ENCODE data around the gene ZFYVE27. TPM values are rescaled to one million over a fixed set of nuclear protein-coding genes. Genes with fewer than 3 reads are reported as not detected.

Gene ZFYVE27
- total and polyA plus RNA-seq, 2 of the 4 experiments (the other 2 are of a cell fraction): 13.1 to 22.2 TPM

DNA sequence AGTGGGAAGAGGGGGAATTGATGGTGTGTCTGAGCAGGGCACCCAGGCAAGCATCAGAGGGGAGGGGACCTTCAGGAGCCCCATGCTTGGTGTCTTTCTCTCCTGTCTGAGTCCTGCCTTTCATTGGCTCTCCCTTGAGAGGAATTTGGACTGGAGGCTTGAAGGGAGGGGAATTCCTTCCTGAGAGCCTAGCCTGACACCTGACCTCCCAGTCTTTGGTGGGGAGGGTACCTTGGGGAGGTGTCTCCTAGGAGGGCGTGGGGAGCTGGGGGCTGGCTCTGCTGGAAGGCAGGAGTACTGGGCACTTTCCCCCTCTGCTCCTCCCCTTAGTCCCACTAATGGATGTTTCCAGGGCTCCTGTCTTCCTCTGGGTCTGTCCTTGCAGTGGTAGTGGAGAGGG, 36.2 kb downstream of the ZFYVE27 start:
- in situ Hi-C loops (cut with MboI; ENCODE audit: low sequenced_read_pairs): no loop called here
- CTCF ChIA-PET: no interaction called here

More for the DNA sequence above, 36.2 kb downstream of the ZFYVE27 start:
- H3K18ac ChIP-seq (ENCODE audit: low read depth, low read length): no peak overlapping the region
- no peak overlapping the region for H2AFZ ChIP-seq (replicated peaks; ENCODE audit: low read length, poor library complexity)
- H2AK5ac ChIP-seq (ENCODE audit: low read depth, low read length): no peak overlapping the region
- H3K23ac ChIP-seq (ENCODE audit: low read depth, low read length): no peak overlapping the region
- no peak overlapping the region for H3K56ac ChIP-seq (ENCODE audit: extremely low read depth, insufficient read depth, low read length)
- POLR2A ChIA-PET (ENCODE audit: unreplicated experiment): no interaction called here
- no peak overlapping the region for H2BK5ac ChIP-seq (ENCODE audit: low read depth, low read length, poor library complexity, severe bottlenecking)
- ATAC-seq (ENCODE audit: low read depth): no peak
- 0 out of 2 replicates have a peak, but pooled peaks cover 2% of the 10 kb centered on the region for H3K4me1 ChIP-seq (ENCODE audit: control insufficient read depth, insufficient read depth, low read length)
- intact Hi-C loops (cut with micrococcal nuclease) (no loop called here), dilution Hi-C loops (cut with HindIII; ENCODE audit: low sequenced_read_pairs, unreplicated experiment) (no loop called here)
- H4K5ac ChIP-seq (ENCODE audit: low read depth, low read length): no peak overlapping the region
- BruUV-seq (replicated peaks): no TSS peak
- H4K20me1 ChIP-seq (ENCODE audit: insufficient read depth, low read length): no peaks in the 10 kb centered on the region
- H2BK20ac ChIP-seq (ENCODE audit: low read depth, low read length): no peak overlapping the region
- H3K9ac ChIP-seq (ENCODE audit: low read depth, low read length): no peak overlapping the region
- H2BK15ac ChIP-seq (ENCODE audit: low read depth, low read length): no peak overlapping the region
- DNase-seq: no peak
- no peaks in the 10 kb centered on the region for H3K79me1 ChIP-seq (ENCODE audit: low read depth in 1 of 2, low read length in 2 of 2)
- H4K91ac ChIP-seq (ENCODE audit: insufficient read depth, low read depth, low read length): no peak overlapping the region
- no peaks in the 10 kb centered on the region for H3K9me1 ChIP-seq (ENCODE audit: insufficient read depth, low read length)
- H2BK120ac ChIP-seq (ENCODE audit: low read depth, low read length): no peak overlapping the region
- H3K4me3 ChIP-seq (ENCODE audit: insufficient read depth, low read depth, low read length): no peak overlapping the region
- WGBS, 2 experiments (ENCODE audit: extremely low coverage in 2 of 2, insufficient read length in 1 of 2): no CpG with 5 or more reads among the region's 1 CpG
- no peak overlapping the region for H3K14ac ChIP-seq (replicated peaks; ENCODE audit: low read depth, low read length)
- H3K9me3 ChIP-seq (ENCODE audit: control insufficient read depth, insufficient read depth, low read length): no peaks in the 10 kb centered on the region
- H3K27me3 ChIP-seq (ENCODE audit: control insufficient read depth, insufficient read depth, low read length): peaks cover 59% of the 10 kb centered on the region
- no peak overlapping the region for H3K27ac ChIP-seq (ENCODE audit: insufficient read depth, low read length)
- no peak overlapping the region for H2AK9ac ChIP-seq (replicated peaks; ENCODE audit: low read depth, low read length, poor library complexity)
- no peak overlapping the region for H3K4me2 ChIP-seq (ENCODE audit: low read depth, low read length)
- no peak overlapping the region for H3K4ac ChIP-seq (ENCODE audit: low read depth, low read length)
- H4K8ac ChIP-seq (ENCODE audit: low read depth in 2 of 2, low read length in 2 of 2): no peak overlapping the region
- H3K36me3 ChIP-seq (ENCODE audit: control insufficient read depth, insufficient read depth, low read length): no peaks in the 10 kb centered on the region
- TF ChIP-seq SMC3 (IDR thresholded peaks at IDR 0.05; ENCODE audit: low read depth, low read length): no peak
- TF ChIP-seq BHLHE40 (IDR thresholded peaks at IDR 0.05; ENCODE audit: low read depth, low read length): no peak
- TF ChIP-seq, protein P1, sequence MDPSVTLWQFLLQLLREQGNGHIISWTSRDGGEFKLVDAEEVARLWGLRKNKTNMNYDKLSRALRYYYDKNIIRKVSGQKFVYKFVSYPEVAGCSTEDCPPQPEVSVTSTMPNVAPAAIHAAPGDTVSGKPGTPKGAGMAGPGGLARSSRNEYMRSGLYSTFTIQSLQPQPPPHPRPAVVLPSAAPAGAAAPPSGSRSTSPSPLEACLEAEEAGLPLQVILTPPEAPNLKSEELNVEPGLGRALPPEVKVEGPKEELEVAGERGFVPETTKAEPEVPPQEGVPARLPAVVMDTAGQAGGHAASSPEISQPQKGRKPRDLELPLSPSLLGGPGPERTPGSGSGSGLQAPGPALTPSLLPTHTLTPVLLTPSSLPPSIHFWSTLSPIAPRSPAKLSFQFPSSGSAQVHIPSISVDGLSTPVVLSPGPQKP (IDR thresholded peaks at IDR 0.05; ENCODE audit: borderline replicate concordance, low read depth, low read length): no peak
- no peak for TF ChIP-seq MAFK (IDR thresholded peaks at IDR 0.05; ENCODE audit: low read depth, low read length)
- no peak for TF ChIP-seq FOS (IDR thresholded peaks at IDR 0.05; ENCODE audit: low read depth, low read length)
- TF ChIP-seq RCOR1 (IDR thresholded peaks at IDR 0.05; ENCODE audit: insufficient replicate concordance, low read length): no peak
- TF ChIP-seq CHD1 (IDR thresholded peaks at IDR 0.05; ENCODE audit: low read depth, low read length): no peak
- TF ChIP-seq CEBPB (IDR thresholded peaks at IDR 0.05; ENCODE audit: low read depth, low read length): no peak
- no peak for TF ChIP-seq NFE2L2 (IDR thresholded peaks at IDR 0.05; ENCODE audit: low read depth, low read length)

All from IMR-90 (cell line).